WTC11 (cell line): ENCODE data around the gene CACNA2D1. TPM values are rescaled to one million over a fixed set of nuclear protein-coding genes. Genes with fewer than 3 reads are reported as not detected.
A peak's percentile ranks its signal among the peaks of the same experiment; 100 is the strongest.

Source experiments
- ATAC-seq: fragments of 200-7000 bp; cut with Tn5 transposase; 2 replicates; pipeline ENCODE4 v1.10.0; 2021; ENCODE audit warnings: mild to moderate bottlenecking, moderate library complexity
- CTCF ChIA-PET: fragments of 300-600 bp; sonication (Branson Sonifier 250); formaldehyde crosslinking; loops from one replicate; lab custom pipeline; 2021; ENCODE audit warnings: antibody characterized with exemption; lab: Charles Lee
- POLR2A ChIA-PET: fragments of 350-600 bp; sonication (Branson Sonifier 250); formaldehyde crosslinking; loops from one replicate; lab custom pipeline; 2021; ENCODE audit warnings: antibody characterized with exemption; lab: Charles Lee
- DNase-seq: peaks from one replicate; pipeline ENCODE4 v3.0.0; 2021; ENCODE audit warnings: low spot score
- H3K27ac Mint-ChIP-seq: 2 replicates; pipeline ENCODE4 v1.8.0; 2021; ENCODE audit warnings: mixed read lengths
- H3K27me3 Mint-ChIP-seq: 2 replicates; pipeline ENCODE4 v1.8.0; 2021; ENCODE audit warnings: low read depth, mild to moderate bottlenecking, moderate library complexity, mixed read lengths
- H3K36me3 Mint-ChIP-seq: 2 replicates; pipeline ENCODE4 v1.8.0; 2021; ENCODE audit warnings: mixed read lengths
- H3K4me1 Mint-ChIP-seq: 2 replicates; pipeline ENCODE4 v1.8.0; 2022; ENCODE audit warnings: mixed read lengths
- H3K4me3 Mint-ChIP-seq: 2 replicates; pipeline ENCODE4 v1.8.0; 2021; ENCODE audit warnings: mild to moderate bottlenecking, moderate library complexity, mixed read lengths
- H3K9me3 Mint-ChIP-seq: 2 replicates; pipeline ENCODE4 v1.8.0; 2021; ENCODE audit warnings: mixed read lengths
- EMX1 ChIP-seq: fragments of 250-450 bp; sonication (Bioruptor Pico); IDR thresholded peaks from 2 replicates; pipeline ENCODE4 v1.8.0; 2021; ENCODE audit warnings: mild to moderate bottlenecking
- FOXK1 ChIP-seq: sonication (generic); formaldehyde crosslinking; IDR thresholded peaks from 2 replicates; pipeline ENCODE4 v1.8.0; 2022; ENCODE audit warnings: mild to moderate bottlenecking, moderate library complexity, missing genetic modification reagents
- JAZF1 ChIP-seq: fragments of 250-450 bp; sonication (Bioruptor Pico); IDR thresholded peaks from 2 replicates; pipeline ENCODE4 v1.9.0; 2021; ENCODE audit warnings: moderate library complexity, mild to moderate bottlenecking, inconsistent platforms
- MXD4 ChIP-seq: fragments of 250-450 bp; sonication (Bioruptor Pico); IDR thresholded peaks from 2 replicates; pipeline ENCODE4 v1.8.0; 2021; ENCODE audit warnings: mild to moderate bottlenecking, moderate library complexity, borderline replicate concordance
- OVOL2 ChIP-seq: fragments of 250-450 bp; sonication (Bioruptor Pico); IDR thresholded peaks from 2 replicates; pipeline ENCODE4 v1.9.0; 2021; ENCODE audit warnings: mild to moderate bottlenecking, borderline replicate concordance
- SOX15 ChIP-seq: fragments of 250-450 bp; sonication (Bioruptor Pico); IDR thresholded peaks from 2 replicates; pipeline ENCODE4 v1.9.0; 2021; ENCODE audit warnings: mild to moderate bottlenecking
- SP1 ChIP-seq: sonication (generic); formaldehyde crosslinking; conservative IDR thresholded peaks from 2 replicates; pipeline ENCODE4 v1.8.1; 2022; ENCODE audit warnings: missing genetic modification reagents
- TEAD4 ChIP-seq: sonication (generic); formaldehyde crosslinking; IDR thresholded peaks from 2 replicates; pipeline ENCODE4 v1.8.0; 2022; ENCODE audit warnings: mild to moderate bottlenecking, missing genetic modification reagents
- ZNF317 ChIP-seq: sonication (generic); formaldehyde crosslinking; IDR thresholded peaks from 2 replicates; pipeline ENCODE4 v1.8.1; 2023; ENCODE audit warnings: low read depth, mild to moderate bottlenecking, moderate library complexity, missing genetic modification reagents, borderline replicate concordance
- ZNF416 ChIP-seq: fragments of 250-450 bp; sonication (Bioruptor Pico); IDR thresholded peaks from 2 replicates; pipeline ENCODE4 v1.9.0; 2021; ENCODE audit warnings: mild to moderate bottlenecking, inconsistent platforms
- ZNF423 ChIP-seq: fragments of 250-450 bp; sonication (Bioruptor Pico); IDR thresholded peaks from 2 replicates; pipeline ENCODE4 v2.1.2; 2022; ENCODE audit warnings: mild to moderate bottlenecking, moderate library complexity
- total RNA-seq: library from RNA; stranded (reverse); gene quantifications from 3 replicates; pipeline ENCODE4 v1.2.3, GENCODE V29; 2021
- TF ChIP-seq, protein P1 (sequence below): fragments of 250-450 bp; sonication (Bioruptor Pico); IDR thresholded peaks from 2 replicates; pipeline ENCODE4 v1.9.0; 2021; ENCODE audit warnings: mild to moderate bottlenecking, borderline replicate concordance
- TF ChIP-seq, protein P2 (sequence below): sonication (generic); formaldehyde crosslinking; IDR thresholded peaks from 2 replicates; pipeline ENCODE4 v1.8.1; 2022; ENCODE audit warnings: mild to moderate bottlenecking, moderate library complexity, missing genetic modification reagents
- TF ChIP-seq, protein P3 (sequence below): sonication (generic); formaldehyde crosslinking; IDR thresholded peaks from 2 replicates; pipeline ENCODE4 v1.8.0; 2023; ENCODE audit warnings: missing genetic modification reagents, mild to moderate bottlenecking, borderline replicate concordance
- TF ChIP-seq, protein P4 (sequence below): fragments of 250-450 bp; sonication (Bioruptor Pico); IDR thresholded peaks from 2 replicates; pipeline ENCODE4 v2.1.2; 2022; ENCODE audit warnings: mild to moderate bottlenecking, moderate library complexity
- TF ChIP-seq, protein P5 (sequence below): sonication (generic); formaldehyde crosslinking; IDR thresholded peaks from 2 replicates; pipeline ENCODE4 v1.8.1; 2023; ENCODE audit warnings: mild to moderate bottlenecking, missing genetic modification reagents, moderate library complexity
- TF ChIP-seq, protein P6 (sequence below): sonication (generic); formaldehyde crosslinking; IDR thresholded peaks from 2 replicates; pipeline ENCODE4 v1.8.1; 2022; ENCODE audit warnings: missing genetic modification reagents, borderline replicate concordance

Gene CACNA2D1
- total RNA-seq, 1 experiment from 2014 or later: 33.3 TPM

DNA sequence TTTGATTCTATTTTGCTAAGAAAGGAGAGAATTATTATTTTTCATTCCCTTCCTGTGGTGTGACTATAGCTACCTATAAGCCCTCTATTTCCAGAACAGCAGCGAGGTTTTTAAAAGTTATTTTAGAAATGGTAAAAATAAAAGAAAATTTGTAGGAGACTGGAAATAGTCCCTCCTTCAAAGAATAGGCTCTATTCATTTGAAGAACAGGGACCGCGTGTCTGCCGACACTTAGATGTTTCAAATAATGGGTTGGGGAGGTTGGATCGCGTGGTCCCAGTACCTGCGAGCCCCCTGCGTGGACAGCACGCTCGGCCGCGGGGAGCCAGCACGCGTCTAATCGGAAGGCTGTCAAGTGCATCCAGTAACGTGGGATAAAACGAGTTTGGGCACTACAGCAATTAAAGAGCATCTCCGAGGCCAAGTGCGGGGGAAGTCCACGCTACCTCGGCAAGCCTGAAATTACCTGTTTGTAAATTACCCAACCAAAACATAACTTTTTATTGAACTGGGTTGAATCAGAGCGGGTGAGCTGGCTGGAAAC, 1.0 kb downstream of the CACNA2D1 start:
- POLR2A ChIA-PET: no interaction called here
- H3K9me3 Mint-ChIP-seq: no peaks in the 10 kb centered on the region
- peak overlapping the region; percentile 98 for H3K27ac Mint-ChIP-seq
- H3K27me3 Mint-ChIP-seq: peaks cover 11% of the 10 kb centered on the region
- no peaks in the 10 kb centered on the region for H3K36me3 Mint-ChIP-seq
- ATAC-seq (no peak), DNase-seq (no peak)
- H3K4me3 Mint-ChIP-seq: peak overlapping the region; percentile 96
- TF ChIP-seq, protein P1, sequence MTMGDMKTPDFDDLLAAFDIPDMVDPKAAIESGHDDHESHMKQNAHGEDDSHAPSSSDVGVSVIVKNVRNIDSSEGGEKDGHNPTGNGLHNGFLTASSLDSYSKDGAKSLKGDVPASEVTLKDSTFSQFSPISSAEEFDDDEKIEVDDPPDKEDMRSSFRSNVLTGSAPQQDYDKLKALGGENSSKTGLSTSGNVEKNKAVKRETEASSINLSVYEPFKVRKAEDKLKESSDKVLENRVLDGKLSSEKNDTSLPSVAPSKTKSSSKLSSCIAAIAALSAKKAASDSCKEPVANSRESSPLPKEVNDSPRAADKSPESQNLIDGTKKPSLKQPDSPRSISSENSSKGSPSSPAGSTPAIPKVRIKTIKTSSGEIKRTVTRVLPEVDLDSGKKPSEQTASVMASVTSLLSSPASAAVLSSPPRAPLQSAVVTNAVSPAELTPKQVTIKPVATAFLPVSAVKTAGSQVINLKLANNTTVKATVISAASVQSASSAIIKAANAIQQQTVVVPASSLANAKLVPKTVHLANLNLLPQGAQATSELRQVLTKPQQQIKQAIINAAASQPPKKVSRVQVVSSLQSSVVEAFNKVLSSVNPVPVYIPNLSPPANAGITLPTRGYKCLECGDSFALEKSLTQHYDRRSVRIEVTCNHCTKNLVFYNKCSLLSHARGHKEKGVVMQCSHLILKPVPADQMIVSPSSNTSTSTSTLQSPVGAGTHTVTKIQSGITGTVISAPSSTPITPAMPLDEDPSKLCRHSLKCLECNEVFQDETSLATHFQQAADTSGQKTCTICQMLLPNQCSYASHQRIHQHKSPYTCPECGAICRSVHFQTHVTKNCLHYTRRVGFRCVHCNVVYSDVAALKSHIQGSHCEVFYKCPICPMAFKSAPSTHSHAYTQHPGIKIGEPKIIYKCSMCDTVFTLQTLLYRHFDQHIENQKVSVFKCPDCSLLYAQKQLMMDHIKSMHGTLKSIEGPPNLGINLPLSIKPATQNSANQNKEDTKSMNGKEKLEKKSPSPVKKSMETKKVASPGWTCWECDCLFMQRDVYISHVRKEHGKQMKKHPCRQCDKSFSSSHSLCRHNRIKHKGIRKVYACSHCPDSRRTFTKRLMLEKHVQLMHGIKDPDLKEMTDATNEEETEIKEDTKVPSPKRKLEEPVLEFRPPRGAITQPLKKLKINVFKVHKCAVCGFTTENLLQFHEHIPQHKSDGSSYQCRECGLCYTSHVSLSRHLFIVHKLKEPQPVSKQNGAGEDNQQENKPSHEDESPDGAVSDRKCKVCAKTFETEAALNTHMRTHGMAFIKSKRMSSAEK (CRISPR knock-in tag): no peak
- TF ChIP-seq, all 79 proteins: peak for 0
- peaks cover 44% of the 10 kb centered on the region for H3K4me1 Mint-ChIP-seq
- CTCF ChIA-PET: interaction anchor here (1.5 kb wide), 1 partner anchor 39 kb away, joined by 6 read pairs; no protein-coding TSS in a partner anchor

DNA sequence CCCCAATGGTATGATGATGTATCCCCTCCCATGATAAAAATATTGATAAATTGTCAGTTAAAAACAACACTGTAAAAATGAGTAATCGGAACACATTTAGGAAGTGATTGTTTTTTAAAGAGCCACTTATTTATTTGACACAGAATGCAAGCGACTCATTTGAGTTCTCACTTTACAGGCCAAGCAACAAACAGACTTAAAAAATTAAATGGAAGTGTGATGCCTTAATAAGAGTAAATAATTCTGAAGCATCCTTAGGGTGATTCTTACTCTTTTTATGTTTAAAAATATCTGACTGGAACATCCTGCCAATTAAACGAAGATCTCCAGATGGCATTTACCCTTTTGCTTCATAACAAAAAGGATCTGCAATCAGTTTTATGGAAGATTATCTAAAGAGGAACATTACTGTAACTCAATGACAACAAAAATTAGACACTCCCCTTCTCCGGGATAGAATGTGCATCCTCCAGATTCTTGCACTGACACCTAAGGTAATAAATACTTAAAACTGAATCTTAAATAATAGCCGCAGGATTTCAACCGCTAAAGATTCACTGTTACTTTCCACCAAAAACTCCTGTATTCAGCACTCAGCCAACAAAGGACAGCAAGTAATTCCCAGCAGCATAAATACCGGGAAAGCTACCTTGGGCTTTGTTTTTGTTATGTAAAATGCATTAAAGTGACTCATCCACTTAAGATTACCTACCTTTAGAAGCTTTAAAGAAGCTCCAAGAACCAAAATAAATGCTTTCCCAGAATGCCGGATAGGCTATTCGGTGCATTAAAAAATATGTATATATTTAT, 1.7 kb downstream of the CACNA2D1 start:
- no peak for DNase-seq
- POLR2A ChIA-PET: no interaction called here
- H3K27me3 Mint-ChIP-seq: peaks cover 11% of the 10 kb centered on the region

DNA sequence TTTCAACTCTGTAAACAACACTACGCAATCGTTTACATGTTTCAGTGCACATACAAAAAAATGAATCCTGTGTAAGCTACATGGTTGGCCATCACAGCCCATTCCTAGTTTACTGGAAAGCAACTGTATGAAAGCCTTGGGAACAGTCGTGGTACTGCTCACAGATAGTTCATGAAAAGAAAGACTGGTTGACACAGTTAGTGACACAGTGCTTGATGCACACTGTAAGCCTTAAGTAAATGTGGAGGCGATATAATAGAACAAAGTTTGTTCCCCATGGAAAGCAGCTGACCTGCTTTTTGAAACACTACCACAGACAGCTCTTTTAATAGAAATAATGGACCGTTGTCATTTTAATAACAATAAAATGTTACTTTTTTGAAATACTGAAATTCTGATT, 5.1 kb downstream of the CACNA2D1 start:
- Mint-ChIP-seq H3K27me3 (no peaks in the 10 kb centered on the region), H3K4me1 (peaks cover 26% of the 10 kb centered on the region), H3K27ac (peak overlapping the region; percentile 35; the same call in 1 of the 2 replicates), H3K36me3 (no peaks in the 10 kb centered on the region), H3K9me3 (no peaks in the 10 kb centered on the region), H3K4me3 (no peak overlapping the region)
- TF ChIP-seq, protein P2, sequence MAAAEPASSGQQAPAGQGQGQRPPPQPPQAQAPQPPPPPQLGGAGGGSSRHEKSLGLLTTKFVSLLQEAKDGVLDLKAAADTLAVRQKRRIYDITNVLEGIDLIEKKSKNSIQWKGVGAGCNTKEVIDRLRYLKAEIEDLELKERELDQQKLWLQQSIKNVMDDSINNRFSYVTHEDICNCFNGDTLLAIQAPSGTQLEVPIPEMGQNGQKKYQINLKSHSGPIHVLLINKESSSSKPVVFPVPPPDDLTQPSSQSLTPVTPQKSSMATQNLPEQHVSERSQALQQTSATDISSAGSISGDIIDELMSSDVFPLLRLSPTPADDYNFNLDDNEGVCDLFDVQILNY: no peak
- TF ChIP-seq SOX15 (CRISPR knock-in tag): no peak
- TF ChIP-seq EMX1 (CRISPR knock-in tag): no peak
- TF ChIP-seq, protein P3, sequence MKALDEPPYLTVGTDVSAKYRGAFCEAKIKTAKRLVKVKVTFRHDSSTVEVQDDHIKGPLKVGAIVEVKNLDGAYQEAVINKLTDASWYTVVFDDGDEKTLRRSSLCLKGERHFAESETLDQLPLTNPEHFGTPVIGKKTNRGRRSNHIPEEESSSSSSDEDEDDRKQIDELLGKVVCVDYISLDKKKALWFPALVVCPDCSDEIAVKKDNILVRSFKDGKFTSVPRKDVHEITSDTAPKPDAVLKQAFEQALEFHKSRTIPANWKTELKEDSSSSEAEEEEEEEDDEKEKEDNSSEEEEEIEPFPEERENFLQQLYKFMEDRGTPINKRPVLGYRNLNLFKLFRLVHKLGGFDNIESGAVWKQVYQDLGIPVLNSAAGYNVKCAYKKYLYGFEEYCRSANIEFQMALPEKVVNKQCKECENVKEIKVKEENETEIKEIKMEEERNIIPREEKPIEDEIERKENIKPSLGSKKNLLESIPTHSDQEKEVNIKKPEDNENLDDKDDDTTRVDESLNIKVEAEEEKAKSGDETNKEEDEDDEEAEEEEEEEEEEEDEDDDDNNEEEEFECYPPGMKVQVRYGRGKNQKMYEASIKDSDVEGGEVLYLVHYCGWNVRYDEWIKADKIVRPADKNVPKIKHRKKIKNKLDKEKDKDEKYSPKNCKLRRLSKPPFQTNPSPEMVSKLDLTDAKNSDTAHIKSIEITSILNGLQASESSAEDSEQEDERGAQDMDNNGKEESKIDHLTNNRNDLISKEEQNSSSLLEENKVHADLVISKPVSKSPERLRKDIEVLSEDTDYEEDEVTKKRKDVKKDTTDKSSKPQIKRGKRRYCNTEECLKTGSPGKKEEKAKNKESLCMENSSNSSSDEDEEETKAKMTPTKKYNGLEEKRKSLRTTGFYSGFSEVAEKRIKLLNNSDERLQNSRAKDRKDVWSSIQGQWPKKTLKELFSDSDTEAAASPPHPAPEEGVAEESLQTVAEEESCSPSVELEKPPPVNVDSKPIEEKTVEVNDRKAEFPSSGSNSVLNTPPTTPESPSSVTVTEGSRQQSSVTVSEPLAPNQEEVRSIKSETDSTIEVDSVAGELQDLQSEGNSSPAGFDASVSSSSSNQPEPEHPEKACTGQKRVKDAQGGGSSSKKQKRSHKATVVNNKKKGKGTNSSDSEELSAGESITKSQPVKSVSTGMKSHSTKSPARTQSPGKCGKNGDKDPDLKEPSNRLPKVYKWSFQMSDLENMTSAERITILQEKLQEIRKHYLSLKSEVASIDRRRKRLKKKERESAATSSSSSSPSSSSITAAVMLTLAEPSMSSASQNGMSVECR (CRISPR knock-in tag): no peak
- TF ChIP-seq OVOL2 (CRISPR knock-in tag): no peak
- no peak for TF ChIP-seq ZNF416 (CRISPR knock-in tag)
- no peak for TF ChIP-seq ZNF317
- TF ChIP-seq SP1 (CRISPR knock-in tag): no peak
- TF ChIP-seq, protein P4, sequence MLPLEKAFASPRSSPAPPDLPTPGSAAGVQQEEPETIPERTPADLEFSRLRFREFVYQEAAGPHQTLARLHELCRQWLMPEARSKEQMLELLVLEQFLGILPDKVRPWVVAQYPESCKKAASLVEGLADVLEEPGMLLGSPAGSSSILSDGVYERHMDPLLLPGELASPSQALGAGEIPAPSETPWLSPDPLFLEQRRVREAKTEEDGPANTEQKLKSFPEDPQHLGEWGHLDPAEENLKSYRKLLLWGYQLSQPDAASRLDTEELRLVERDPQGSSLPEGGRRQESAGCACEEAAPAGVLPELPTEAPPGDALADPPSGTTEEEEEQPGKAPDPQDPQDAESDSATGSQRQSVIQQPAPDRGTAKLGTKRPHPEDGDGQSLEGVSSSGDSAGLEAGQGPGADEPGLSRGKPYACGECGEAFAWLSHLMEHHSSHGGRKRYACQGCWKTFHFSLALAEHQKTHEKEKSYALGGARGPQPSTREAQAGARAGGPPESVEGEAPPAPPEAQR (CRISPR knock-in tag): no peak
- TF ChIP-seq FOXK1: no peak
- TF ChIP-seq, protein P5, sequence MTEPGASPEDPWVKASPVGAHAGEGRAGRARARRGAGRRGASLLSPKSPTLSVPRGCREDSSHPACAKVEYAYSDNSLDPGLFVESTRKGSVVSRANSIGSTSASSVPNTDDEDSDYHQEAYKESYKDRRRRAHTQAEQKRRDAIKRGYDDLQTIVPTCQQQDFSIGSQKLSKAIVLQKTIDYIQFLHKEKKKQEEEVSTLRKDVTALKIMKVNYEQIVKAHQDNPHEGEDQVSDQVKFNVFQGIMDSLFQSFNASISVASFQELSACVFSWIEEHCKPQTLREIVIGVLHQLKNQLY (CRISPR knock-in tag): no peak
- TF ChIP-seq, protein P6, sequence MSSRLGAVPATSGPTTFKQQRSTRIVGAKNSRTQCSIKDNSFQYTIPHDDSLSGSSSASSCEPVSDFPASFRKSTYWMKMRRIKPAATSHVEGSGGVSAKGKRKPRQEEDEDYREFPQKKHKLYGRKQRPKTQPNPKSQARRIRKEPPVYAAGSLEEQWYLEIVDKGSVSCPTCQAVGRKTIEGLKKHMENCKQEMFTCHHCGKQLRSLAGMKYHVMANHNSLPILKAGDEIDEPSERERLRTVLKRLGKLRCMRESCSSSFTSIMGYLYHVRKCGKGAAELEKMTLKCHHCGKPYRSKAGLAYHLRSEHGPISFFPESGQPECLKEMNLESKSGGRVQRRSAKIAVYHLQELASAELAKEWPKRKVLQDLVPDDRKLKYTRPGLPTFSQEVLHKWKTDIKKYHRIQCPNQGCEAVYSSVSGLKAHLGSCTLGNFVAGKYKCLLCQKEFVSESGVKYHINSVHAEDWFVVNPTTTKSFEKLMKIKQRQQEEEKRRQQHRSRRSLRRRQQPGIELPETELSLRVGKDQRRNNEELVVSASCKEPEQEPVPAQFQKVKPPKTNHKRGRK (CRISPR knock-in tag): no peak
- no peak for TF ChIP-seq ZNF423 (CRISPR knock-in tag)
- no peak for TF ChIP-seq JAZF1 (CRISPR knock-in tag)
- ChIA-PET CTCF (no interaction called here), POLR2A (interaction anchor here (0.6 kb wide), 1 partner anchor 269 kb away, joined by 4 read pairs; no protein-coding TSS in a partner anchor)
- no peak for ATAC-seq
- DNase-seq: no peak

More for the DNA sequence above, 1.7 kb downstream of the CACNA2D1 start:
- no peak for ATAC-seq
- H3K36me3 Mint-ChIP-seq: no peaks in the 10 kb centered on the region
- TF ChIP-seq TEAD4: peak; percentile 44; the same call in 1 of the 2 replicates
- no peak for TF ChIP-seq MXD4
- CTCF ChIA-PET: interaction anchor here (1.5 kb wide), 1 partner anchor 40 kb away, joined by 6 read pairs; no protein-coding TSS in a partner anchor
- H3K9me3 Mint-ChIP-seq: no peaks in the 10 kb centered on the region
- H3K4me3 Mint-ChIP-seq: peak overlapping the region; percentile 96
- H3K4me1 Mint-ChIP-seq: peaks cover 42% of the 10 kb centered on the region
- H3K27ac Mint-ChIP-seq: peak overlapping the region; percentile 98
